Muscle of back (tissue), 13 donors: Measurements from ENCODE around the gene ZBTB16. TPM values are rescaled to one million over a fixed set of nuclear protein-coding genes. Genes with fewer than 3 reads are reported as not detected.

Experiments used
- DNase-seq, 3 donors: peaks; one replicate each; pipeline versions ENCODE4 v3.0.0 to v3.0.0-alpha.2; 2013
- long read RNA-seq, 9 donors: transcript quantifications; one replicate each; lab custom pipeline, GENCODE V29; 2026
- polyA plus RNA-seq, 10 donors: library from polyadenylated mRNA; unstranded; fragments of 120-200 nt; gene quantifications; one replicate each; pipeline ENCODE4 v1.2.1, GENCODE V29; 2013; ENCODE audit not compliant: insufficient read length in 10 of 10

ZBTB16 gene
- polyA plus RNA-seq: 10 to 100 TPM in 1 of 10 donors, 1 to 10 TPM in 9; 3.2 to 10.1 (median 5.9) TPM
- long read RNA-seq, donor 1, partial matches to known transcripts: 0 of 1 reads
- long read RNA-seq, donor 1, other reads (novel, unspliced or antisense): 0 of 1 reads
- long read RNA-seq, donor 2, partial matches to known transcripts: 0 of 2 reads
- long read RNA-seq, donor 2, other reads (novel, unspliced or antisense): 0 of 2 reads
- long read RNA-seq, donor 3: 0 reads
- long read RNA-seq, donor 4, partial matches to known transcripts: 0 of 1 reads
- long read RNA-seq, donor 4, other reads (novel, unspliced or antisense): 0 of 1 reads
- long read RNA-seq, donor 5, partial matches to known transcripts: 0 of 1 reads
- long read RNA-seq, donor 5, other reads (novel, unspliced or antisense): 0 of 1 reads
- long read RNA-seq, donor 6: 0 reads
- long read RNA-seq, donor 7: 0 reads
- long read RNA-seq, donor 8: 0 reads
- long read RNA-seq, donor 9: 0 reads

- peak; percentile 75 to 94 (median 88) for DNase-seq
These were observed at the start of gene ZBTB16 for GRCh38 chr11:114059278-114059983. Gene ZBTB16, plus strand, starts transcription at chr11:114059711. Its CDS starts 3,590 bp downstream, at chr11:114063301.

- DNase-seq: no peak
These were observed 48.6 kb upstream of the ZBTB16 start for GRCh38 chr11:114010931-114011330.

GRCh38 chr11:114011443-114011842, 48.1 kb upstream of the ZBTB16 start:
- no peak for DNase-seq

- no peak for DNase-seq
These were observed 44.4 kb upstream of the ZBTB16 start for GRCh38 chr11:114015117-114015516.

GRCh38 chr11:114016986-114017385, 42.5 kb upstream of the ZBTB16 start:
- DNase-seq: peak in 1 of 3 donors; percentile 62

GRCh38 chr11:114017723-114018122, 41.8 kb upstream of the ZBTB16 start:
- no peak for DNase-seq

- DNase-seq: no peak
These were observed 40.5 kb upstream of the ZBTB16 start for GRCh38 chr11:114019046-114019445.

- no peak for DNase-seq
These were observed 39.9 kb upstream of the ZBTB16 start for GRCh38 chr11:114019574-114019973.

- DNase-seq: no peak
These were observed 34.1 kb upstream of the ZBTB16 start for GRCh38 chr11:114025329-114025907.

- no peak for DNase-seq
These were observed 33.2 kb upstream of the ZBTB16 start for GRCh38 chr11:114026355-114026754.

- DNase-seq: no peak
These were observed 32.1 kb upstream of the ZBTB16 start for GRCh38 chr11:114027391-114027790.

- DNase-seq: no peak
These were observed 31.6 kb upstream of the ZBTB16 start for GRCh38 chr11:114027926-114028325.

- DNase-seq: no peak
These were observed 28.1 kb upstream of the ZBTB16 start for GRCh38 chr11:114031246-114031966.

- no peak for DNase-seq
These were observed 27.6 kb upstream of the ZBTB16 start for GRCh38 chr11:114031967-114032320.

GRCh38 chr11:114033066-114033465, 26.4 kb upstream of the ZBTB16 start:
- DNase-seq: no peak

GRCh38 chr11:114033572-114033971, 25.9 kb upstream of the ZBTB16 start:
- no peak for DNase-seq

GRCh38 chr11:114034956-114035355, 24.6 kb upstream of the ZBTB16 start:
- no peak for DNase-seq

- DNase-seq: peak; percentile 55 to 87 (median 80)
These were observed 23.2 kb upstream of the ZBTB16 start for GRCh38 chr11:114036147-114036811.

GRCh38 chr11:114036958-114037357, 22.6 kb upstream of the ZBTB16 start:
- no peak for DNase-seq

- no peak for DNase-seq
These were observed 20.0 kb upstream of the ZBTB16 start for GRCh38 chr11:114039551-114039950.

- no peak for DNase-seq
These were observed 18.8 kb upstream of the ZBTB16 start for GRCh38 chr11:114040706-114041211.
